Endothelial cell of umbilical vein (primary cell): ENCODE measurements around the gene PF4V1. TPM values are rescaled to one million over a fixed set of nuclear protein-coding genes. Genes with fewer than 3 reads are reported as not detected.

Experiments
- BruUV-seq: library from RNA; stranded (reverse); fragments of 400-500 nt; replicated peaks from 2 replicates; lab custom pipeline; 2021; lab: Mats Ljungman, UMichigan
- CTCF ChIA-PET: fragments of 300-600, 350-600 bp; sonication (Branson Sonifier 250); formaldehyde crosslinking; loops from one replicate; lab custom pipeline; 2021; ENCODE audit warnings: antibody characterized with exemption, inconsistent platforms; lab: Charles Lee
- POLR2A ChIA-PET: fragments of 300-600, 350-600 bp; sonication (Branson Sonifier 250); formaldehyde crosslinking; loops from one replicate; lab custom pipeline; 2021; ENCODE audit warnings: antibody characterized with exemption, inconsistent platforms; lab: Charles Lee
- DNase-seq: peaks from one replicate; pipeline ENCODE4 v3.0.0-alpha.2; 2011; ENCODE audit warnings: low read depth, low spot score
- FAIRE-seq: peaks from 2 replicates; lab custom pipeline; 2011; peaks lifted over from hg19 to GRCh38; lab: Jason Lieb, UNC
- H2AFZ ChIP-seq: 2 replicates; pipeline ENCODE4 v1.6.0; 2012; ENCODE audit warnings: low read depth, low read length, control low read depth, inconsistent platforms
- H3K27ac ChIP-seq: 2 replicates; pipeline ENCODE4 v1.5.1; 2011; ENCODE audit warnings: low read depth, mild to moderate bottlenecking, control low read depth, low read length, moderate library complexity; ENCODE audit not compliant: insufficient read depth
- H3K27me3 ChIP-seq, 2 experiments: 2 replicates each; pipeline versions ENCODE4 v1.6.0 to v1.6.1; 2011; ENCODE audit warnings: low read length in 2 of 2, mixed read lengths in 1 of 2; ENCODE audit not compliant: control insufficient read depth in 2 of 2, insufficient read depth in 2 of 2
- H3K36me3 ChIP-seq, 2 experiments: 2 replicates in 1 of 2; 3 replicates in 1 of 2; pipeline ENCODE4 v1.5.1; 2011; ENCODE audit warnings: low read length in 2 of 2, mild to moderate bottlenecking in 1 of 2, moderate library complexity in 1 of 2; ENCODE audit not compliant: control insufficient read depth in 2 of 2, insufficient read depth in 2 of 2; ENCODE audit errors: extremely low read depth in 1 of 2
- H3K4me1 ChIP-seq: 3 replicates; pipeline ENCODE4 v1.5.1; 2011; ENCODE audit warnings: mild to moderate bottlenecking, low read length; ENCODE audit not compliant: control insufficient read depth, insufficient read depth; ENCODE audit errors: extremely low read depth
- H3K4me2 ChIP-seq: 2 replicates; pipeline ENCODE4 v1.6.1; 2011; ENCODE audit warnings: low read length, control low read depth, mixed read lengths; ENCODE audit not compliant: insufficient read depth
- H3K4me3 ChIP-seq, 3 experiments: fragments of 200-600 bp in 1 of 3; sonication (generic), shearing (Covaris generic) in 1 of 3; replicated peaks in 1 of 3; 2 replicates each; pipeline ENCODE4 v1.5.1; 2011 to 2016; ENCODE audit warnings: control low read depth in 3 of 3, low read length in 3 of 3, mild to moderate bottlenecking in 2 of 3, inconsistent platforms in 1 of 3, low read depth in 1 of 3, moderate library complexity in 1 of 3; ENCODE audit not compliant: insufficient read depth in 1 of 3
- H3K79me2 ChIP-seq: 2 replicates; pipeline ENCODE4 v1.6.0; 2012; ENCODE audit warnings: low read length, inconsistent platforms; ENCODE audit not compliant: control insufficient read depth, insufficient read depth
- H3K9ac ChIP-seq: replicated peaks from 2 replicates; pipeline ENCODE3; 2011; ENCODE audit warnings: low read length, control low read depth; ENCODE audit not compliant: insufficient read depth; ENCODE audit errors: extremely low read depth
- H3K9me1 ChIP-seq: replicated peaks from 3 replicates; pipeline ENCODE4 v1.6.0; 2011; ENCODE audit warnings: mild to moderate bottlenecking, low read length; ENCODE audit not compliant: control insufficient read depth, insufficient read depth; ENCODE audit errors: extremely low read depth
- H3K9me3 ChIP-seq: replicated peaks from 2 replicates; pipeline ENCODE4 v1.5.1; 2012; ENCODE audit warnings: low read length, inconsistent platforms; ENCODE audit not compliant: control insufficient read depth, insufficient read depth
- H4K20me1 ChIP-seq: replicated peaks from 2 replicates; pipeline ENCODE3; 2011; ENCODE audit warnings: mild to moderate bottlenecking, low read length; ENCODE audit not compliant: control insufficient read depth, insufficient read depth; ENCODE audit errors: extremely low read depth
- CTCF ChIP-seq, 2 donors: IDR thresholded peaks; 1 replicate in 1 of 2; 2 replicates in 1 of 2; pipeline ENCODE4 v1.5.1; 2011; ENCODE audit warnings: low read length in 2 of 2, mild to moderate bottlenecking in 2 of 2, moderate library complexity in 2 of 2, control low read depth in 1 of 2, inconsistent platforms in 1 of 2, low read depth in 1 of 2; ENCODE audit not compliant: insufficient read depth in 1 of 2; ENCODE audit errors: extremely low read depth in 1 of 2
- EZH2 ChIP-seq: IDR thresholded peaks from 2 replicates; pipeline ENCODE4 v1.6.1; 2012; ENCODE audit warnings: borderline replicate concordance, low read depth, mild to moderate bottlenecking, moderate library complexity, low read length, inconsistent platforms; ENCODE audit not compliant: severe bottlenecking
- FOS ChIP-seq: IDR thresholded peaks from 2 replicates; pipeline ENCODE4 v1.6.1; 2011; ENCODE audit warnings: mild to moderate bottlenecking, low read length, moderate library complexity, borderline replicate concordance; ENCODE audit not compliant: insufficient read depth
- GATA2 ChIP-seq: IDR thresholded peaks from 2 replicates; pipeline ENCODE4 v1.7.0; 2011; ENCODE audit warnings: low read depth, mild to moderate bottlenecking, moderate library complexity, mixed read lengths, low read length; ENCODE audit not compliant: insufficient read length, insufficient read depth
- JUN ChIP-seq: IDR thresholded peaks from 2 replicates; pipeline ENCODE4 v1.6.1; 2011; ENCODE audit warnings: borderline replicate concordance, low read depth; ENCODE audit not compliant: insufficient read length, insufficient read depth
- MYC ChIP-seq: IDR thresholded peaks from one replicate; pipeline ENCODE4 v1.6.1; 2011; ENCODE audit warnings: mild to moderate bottlenecking, low read depth, low read length
- POLR2A ChIP-seq: IDR thresholded peaks from 2 replicates; pipeline ENCODE4 v1.6.1; 2012; ENCODE audit warnings: low read depth, mild to moderate bottlenecking, control low read depth, low read length
- POLR2AphosphoS5 ChIP-seq: IDR thresholded peaks from 2 replicates; pipeline ENCODE4 v1.6.1; 2012; ENCODE audit warnings: low read depth, mild to moderate bottlenecking, control low read depth, low read length, moderate library complexity; ENCODE audit not compliant: insufficient read depth
- dilution Hi-C: fragments of 300-500 bp; cut with MboI; formaldehyde crosslinking; loops from one replicate; pipeline ENCODE4 v1.15.0; 2019; ENCODE audit warnings: low sequenced_read_pairs; ENCODE audit not compliant: extremely low pct_ligation_motif_present
- intact Hi-C: fragments of 100-400 bp; cut with micrococcal nuclease; formaldehyde crosslinking; loops from one replicate; pipeline ENCODE4 v1.10.0; 2022
- polyA plus RNA-seq, 4 experiments: library from polyadenylated mRNA; depleted of rRNA in 3 of 4; stranded (reverse) in 3 of 4; unstranded in 1 of 4; fragments of >200 nt; gene quantifications; 2 replicates each; pipeline versions ENCODE4 v1.2.1 to v1.2.3, GENCODE V29; 2011 to 2012; ENCODE audit warnings: missing spikeins in 1 of 4
- total RNA-seq: library from RNA; stranded (reverse); gene quantifications from 2 replicates; pipeline ENCODE4 v1.2.3, GENCODE V29; 2021
- TF ChIP-seq, protein P1 (sequence below): IDR thresholded peaks from 2 replicates; pipeline ENCODE4 v1.6.1; 2011; ENCODE audit not compliant: insufficient read depth, insufficient read length

PF4V1 gene
- total and polyA plus RNA-seq, 2 donors (not counting 3 experiments of a cell fraction or from before 2014, with no cell fraction given) = not detected

DNA sequence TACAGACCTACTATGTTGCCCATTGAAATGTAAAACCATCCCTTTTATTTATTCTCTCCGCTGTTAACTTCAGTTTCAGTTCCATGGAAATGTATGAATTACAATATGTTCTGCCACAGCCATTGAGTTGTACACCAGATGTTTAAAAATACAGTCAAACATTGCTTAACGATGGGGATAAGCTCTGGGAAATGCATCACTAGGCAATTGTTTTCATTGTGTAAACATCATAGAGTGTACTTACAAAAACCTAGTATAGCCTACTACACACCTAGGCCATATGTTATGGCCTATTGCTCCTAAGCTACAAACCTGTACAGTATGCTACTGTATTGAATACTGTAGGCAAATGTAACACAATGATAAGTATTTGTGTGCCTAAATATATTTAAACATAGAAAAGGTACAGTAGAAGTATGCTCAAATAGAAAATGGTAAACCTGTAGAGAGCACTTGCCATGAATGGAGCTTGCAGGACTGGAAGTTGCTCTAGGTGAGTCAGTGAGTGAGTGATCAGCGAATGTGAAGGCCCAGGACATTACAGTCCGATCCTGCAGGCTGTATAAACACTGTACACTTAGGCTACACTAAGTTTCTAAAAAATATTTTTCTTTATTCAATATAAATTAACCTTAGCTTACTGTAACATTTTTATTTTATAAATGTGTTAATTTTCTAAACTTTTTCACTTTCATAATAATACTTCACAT lies 2.7 kb upstream of the PF4V1 start:
- no peak for FAIRE-seq

More for the DNA sequence above, 2.7 kb upstream of the PF4V1 start:
- dilution Hi-C loops (no loop called here), intact Hi-C loops (no loop called here)
- ChIA-PET POLR2A (no interaction called here), CTCF (interaction anchor here (0.7 to 3.1 kb wide), 4 partner anchors 9 to 284 kb away, joined by 3 to 15 read pairs (median 3); no protein-coding TSS in a partner anchor)
- Histone ChIP-seq H3K36me3 (no peaks in the 10 kb centered on the region), H4K20me1 (no peaks in the 10 kb centered on the region), H3K9me3 (no peaks in the 10 kb centered on the region), H3K9ac (no peak overlapping the region), H3K4me3 (no peak overlapping the region), H3K9me1 (no peaks in the 10 kb centered on the region), H3K4me2 (no peak overlapping the region), H3K27me3 (no peaks in the 10 kb centered on the region), H3K4me1 (peaks cover 2% of the 10 kb centered on the region), H3K27ac (no peak overlapping the region), H2AFZ (no peak overlapping the region), H3K79me2 (no peaks in the 10 kb centered on the region)
- TF ChIP-seq POLR2AphosphoS5 = no peak
- no peak for TF ChIP-seq GATA2
- TF ChIP-seq EZH2 = no peak
- TF ChIP-seq JUN = no peak
- TF ChIP-seq POLR2A = no peak
- TF ChIP-seq MYC = no peak
- no peak for TF ChIP-seq FOS
- TF ChIP-seq, protein P1, sequence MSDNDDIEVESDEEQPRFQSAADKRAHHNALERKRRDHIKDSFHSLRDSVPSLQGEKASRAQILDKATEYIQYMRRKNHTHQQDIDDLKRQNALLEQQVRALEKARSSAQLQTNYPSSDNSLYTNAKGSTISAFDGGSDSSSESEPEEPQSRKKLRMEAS = no peak
- TF ChIP-seq CTCF (IDR thresholded peaks at IDR 0.05; ENCODE audit: extremely low read depth in 1 of 2, insufficient read depth in 1 of 2, low read depth in 1 of 2, low read length in 2 of 2) = no peak
- no TSS peak for BruUV-seq
- no peak for DNase-seq
